Upper lobe of left lung (tissue), 4 donors: ENCODE results near the gene BNC2.

ENCODE experiments used
- CTCF ChIP-seq, 6 experiments: fragments of 450-650 bp in 4 of 6; fragments of 200-600 bp in 2 of 6; sonication (generic) in 2 of 6; IDR thresholded peaks; one replicate each; pipeline ENCODE4 v1.5.1; 2016 to 2019; ENCODE audit warnings: antibody characterized with exemption in 6 of 6
- POLR2AphosphoS5 ChIP-seq, 2 donors: sonication (generic); formaldehyde crosslinking; IDR thresholded peaks; one replicate each; pipeline ENCODE4 v1.5.1; 2017; ENCODE audit warnings: antibody characterized with exemption in 2 of 2

- TF ChIP-seq CTCF (IDR thresholded peaks at IDR 0.05), result no peak
- no peak for TF ChIP-seq POLR2AphosphoS5 (IDR thresholded peaks at IDR 0.05)
Observed at GRCh38 chr9:16484744-16485143, 385.7 kb downstream of the BNC2 start.
